HG02973 (cell line): ENCODE results near the gene ANKS6.

Experiments used
- ATAC-seq: cut with Tn5 transposase; IDR thresholded peaks from one replicate; pipeline ENCODE4 v1.9.1; 2021; ENCODE audit warnings: moderate library complexity; ENCODE audit not compliant: unreplicated experiment

The ANKS6 gene

GRCh38 chr9:98738741-98739140 lies 57.6 kb downstream of the ANKS6 start:
- no peak for ATAC-seq

- ATAC-seq = no peak
Measured at GRCh38 chr9:98736226-98736625, 60.1 kb downstream of the ANKS6 start.

- no peak for ATAC-seq
Measured at GRCh38 chr9:98732801-98733200, 63.6 kb downstream of the ANKS6 start.

GRCh38 chr9:98732091-98732490 lies 64.3 kb downstream of the ANKS6 start:
- no peak for ATAC-seq

GRCh38 chr9:98730871-98731270 lies 65.5 kb downstream of the ANKS6 start:
- no peak for ATAC-seq

GRCh38 chr9:98728500-98728899 lies 67.9 kb downstream of the ANKS6 start:
- no peak for ATAC-seq

- no peak for ATAC-seq
Measured at GRCh38 chr9:98727428-98727827, 68.9 kb downstream of the ANKS6 start.

GRCh38 chr9:98726735-98727134 lies 69.6 kb downstream of the ANKS6 start:
- ATAC-seq = no peak

- no peak for ATAC-seq
Measured at GRCh38 chr9:98724810-98725530, 71.4 kb downstream of the ANKS6 start.

GRCh38 chr9:98721643-98722042 lies 74.7 kb downstream of the ANKS6 start:
- ATAC-seq = no peak

- no peak for ATAC-seq
Measured at GRCh38 chr9:98720402-98720801, 76.0 kb downstream of the ANKS6 start.

GRCh38 chr9:98719055-98719454 lies 77.3 kb downstream of the ANKS6 start:
- ATAC-seq = no peak

- ATAC-seq = no peak
Measured at GRCh38 chr9:98714833-98715232, 81.5 kb downstream of the ANKS6 start.

GRCh38 chr9:98712987-98713386 lies 83.4 kb downstream of the ANKS6 start:
- no peak for ATAC-seq

- ATAC-seq = no peak
Measured at GRCh38 chr9:98709968-98710965, 86.1 kb downstream of the ANKS6 start.

GRCh38 chr9:98708933-98709911 lies 87.1 kb downstream of the ANKS6 start, which contains the start of gene GABBR2:
Gene GABBR2, minus strand, starts transcription at chr9:98708935. Its CDS starts 198 bp downstream, at chr9:98708737.
- no peak for ATAC-seq

GRCh38 chr9:98708103-98708932 lies 88.0 kb downstream of the ANKS6 start:
- ATAC-seq = no peak

- no peak for ATAC-seq
Measured at GRCh38 chr9:98707166-98708102, 88.9 kb downstream of the ANKS6 start.
